BLaER1 (cell line): ENCODE measurements around the gene KCNQ1OT1.
A peak's percentile ranks its signal among the peaks of the same experiment; 100 is the strongest.

Experiments
- H3K27ac ChIP-seq: shearing (Covaris generic); formaldehyde crosslinking; 2 replicates; pipeline ENCODE4 v1.8.1; 2022
- H3K27me3 ChIP-seq: shearing (Covaris generic); formaldehyde crosslinking; 2 replicates; pipeline ENCODE4 v1.8.1; 2022
- H3K36me3 ChIP-seq: shearing (Covaris generic); formaldehyde crosslinking; 2 replicates; pipeline ENCODE4 v1.8.1; 2022
- H3K4me1 ChIP-seq: shearing (Covaris generic); formaldehyde crosslinking; 2 replicates; pipeline ENCODE4 v1.8.1; 2022
- H3K4me2 ChIP-seq: shearing (Covaris generic); formaldehyde crosslinking; 2 replicates; pipeline ENCODE4 v1.8.1; 2022
- H3K4me3 ChIP-seq: shearing (Covaris generic); formaldehyde crosslinking; 2 replicates; pipeline ENCODE4 v1.8.1; 2022
- H3K9ac ChIP-seq: shearing (Covaris generic); formaldehyde crosslinking; 2 replicates; pipeline ENCODE4 v1.8.1; 2022
- H3K9me3 ChIP-seq: shearing (Covaris generic); formaldehyde crosslinking; 2 replicates; pipeline ENCODE4 v1.8.1; 2022
- H4K20me1 ChIP-seq: shearing (Covaris generic); formaldehyde crosslinking; 2 replicates; pipeline ENCODE4 v1.8.1; 2022
- Cebpa-rat ChIP-seq: shearing (Covaris generic); IDR thresholded peaks from 2 replicates; pipeline ENCODE4 v1.8.1; 2022

Gene KCNQ1OT1

GRCh38 chr11:2719831-2720590, 20.2 kb upstream of the KCNQ1OT1 start:
- no peaks in the 10 kb centered on the region for H3K27me3 ChIP-seq
- TF ChIP-seq Cebpa-rat, result no peak

GRCh38 chr11:2718817-2719438, 19.1 kb upstream of the KCNQ1OT1 start:
- H3K27me3 ChIP-seq, result no peaks in the 10 kb centered on the region
- no peak overlapping the region for H3K27ac ChIP-seq
- no peak for TF ChIP-seq Cebpa-rat
- H3K9ac ChIP-seq, result no peak overlapping the region
- H3K36me3 ChIP-seq, result no peaks in the 10 kb centered on the region
- H3K4me1 ChIP-seq, result peaks cover 73% of the 10 kb centered on the region
- H3K4me2 ChIP-seq, result peak overlapping the region; percentile 2; the same call in 1 of the 2 replicates
- no peak overlapping the region for H3K4me3 ChIP-seq
- H3K9me3 ChIP-seq, result no peaks in the 10 kb centered on the region
- H4K20me1 ChIP-seq, result no peaks in the 10 kb centered on the region

More at GRCh38 chr11:2719831-2720590, 20.2 kb upstream of the KCNQ1OT1 start:
- no peak overlapping the region for H3K4me3 ChIP-seq
- H3K4me1 ChIP-seq, result peaks cover 63% of the 10 kb centered on the region
- 0 out of 2 replicates have a peak overlapping the region, but pooled peaks have one; percentile 2 for H3K4me2 ChIP-seq
- H3K36me3 ChIP-seq, result no peaks in the 10 kb centered on the region
- no peaks in the 10 kb centered on the region for H4K20me1 ChIP-seq
- no peaks in the 10 kb centered on the region for H3K9me3 ChIP-seq
- H3K27ac ChIP-seq, result no peak overlapping the region
- no peak overlapping the region for H3K9ac ChIP-seq

- H3K27ac ChIP-seq, result 0 out of 2 replicates have a peak overlapping the region, but pooled peaks have one; percentile 31
- no peak overlapping the region for H3K4me3 ChIP-seq
- H4K20me1 ChIP-seq, result no peaks in the 10 kb centered on the region
- no peak overlapping the region for H3K9ac ChIP-seq
- TF ChIP-seq Cebpa-rat, result no peak
- H3K4me2 ChIP-seq, result peak overlapping the region; percentile 46
- H3K9me3 ChIP-seq, result no peaks in the 10 kb centered on the region
- peaks cover 67% of the 10 kb centered on the region for H3K4me1 ChIP-seq
- no peaks in the 10 kb centered on the region for H3K27me3 ChIP-seq
- H3K36me3 ChIP-seq, result no peaks in the 10 kb centered on the region
Measured at GRCh38 chr11:2717561-2718325, 17.9 kb upstream of the KCNQ1OT1 start.

- Histone ChIP-seq H3K4me2 (no peak overlapping the region), H3K4me3 (no peak overlapping the region), H3K9ac (no peak overlapping the region), H3K4me1 (peaks cover 55% of the 10 kb centered on the region), H3K36me3 (no peaks in the 10 kb centered on the region), H3K27me3 (no peaks in the 10 kb centered on the region), H3K9me3 (no peaks in the 10 kb centered on the region), H4K20me1 (no peaks in the 10 kb centered on the region), H3K27ac (no peak overlapping the region)
- no peak for TF ChIP-seq Cebpa-rat
Measured at GRCh38 chr11:2716376-2717095, 16.7 kb upstream of the KCNQ1OT1 start.

GRCh38 chr11:2715716-2716350, 16.0 kb upstream of the KCNQ1OT1 start:
- H3K36me3 ChIP-seq, result no peaks in the 10 kb centered on the region

GRCh38 chr11:2714871-2715270, 15.1 kb upstream of the KCNQ1OT1 start:
- H3K27ac ChIP-seq, result no peak overlapping the region
- no peak overlapping the region for H3K4me3 ChIP-seq
- H3K9ac ChIP-seq, result no peak overlapping the region
- H3K36me3 ChIP-seq, result no peaks in the 10 kb centered on the region
- H3K4me2 ChIP-seq, result peak overlapping the region; percentile 63
- H4K20me1 ChIP-seq, result no peaks in the 10 kb centered on the region
- no peaks in the 10 kb centered on the region for H3K27me3 ChIP-seq
- peaks cover 50% of the 10 kb centered on the region for H3K4me1 ChIP-seq
- H3K9me3 ChIP-seq, result peaks cover 8% of the 10 kb centered on the region
- no peak for TF ChIP-seq Cebpa-rat

More at GRCh38 chr11:2715716-2716350, 16.0 kb upstream of the KCNQ1OT1 start:
- peaks cover 50% of the 10 kb centered on the region for H3K4me1 ChIP-seq
- 0 out of 2 replicates have a peak overlapping the region, but pooled peaks have one; percentile 63 for H3K4me2 ChIP-seq
- no peak overlapping the region for H3K9ac ChIP-seq
- no peaks in the 10 kb centered on the region for H4K20me1 ChIP-seq
- TF ChIP-seq Cebpa-rat, result no peak
- H3K27me3 ChIP-seq, result no peaks in the 10 kb centered on the region
- H3K9me3 ChIP-seq, result peaks cover 4% of the 10 kb centered on the region; the same call in 1 of the 2 replicates
- H3K27ac ChIP-seq, result no peak overlapping the region
- H3K4me3 ChIP-seq, result no peak overlapping the region

- peak overlapping the region; percentile 63 for H3K4me2 ChIP-seq
Measured at GRCh38 chr11:2714463-2714800, 14.6 kb upstream of the KCNQ1OT1 start.

GRCh38 chr11:2713661-2714462, 14.1 kb upstream of the KCNQ1OT1 start:
- Histone ChIP-seq H3K9ac (no peak overlapping the region), H3K36me3 (no peaks in the 10 kb centered on the region), H3K4me3 (no peak overlapping the region), H4K20me1 (no peaks in the 10 kb centered on the region), H3K4me1 (peaks cover 42% of the 10 kb centered on the region), H3K27me3 (no peaks in the 10 kb centered on the region), H3K9me3 (peaks cover 8% of the 10 kb centered on the region), H3K27ac (peak overlapping the region; percentile 53; the same call in 1 of the 2 replicates), H3K4me2 (peak overlapping the region; percentile 63)
- TF ChIP-seq Cebpa-rat, result no peak

More at GRCh38 chr11:2714463-2714800, 14.6 kb upstream of the KCNQ1OT1 start:
- Histone ChIP-seq H3K9me3 (peaks cover 8% of the 10 kb centered on the region), H3K27ac (peak overlapping the region; percentile 53; the same call in 1 of the 2 replicates), H4K20me1 (no peaks in the 10 kb centered on the region), H3K4me3 (no peak overlapping the region), H3K36me3 (no peaks in the 10 kb centered on the region), H3K4me1 (peaks cover 48% of the 10 kb centered on the region), H3K9ac (no peak overlapping the region), H3K27me3 (no peaks in the 10 kb centered on the region)
- TF ChIP-seq Cebpa-rat, result no peak
